DOHH2 (cell line): ENCODE measurements around the gene GPR176.

ENCODE experiments used
- H3F3A ChIP-seq: fragments of 200-600 bp; sonication (generic), shearing (Covaris generic); 2 replicates; pipeline ENCODE4 v1.6.0; 2016; ENCODE audit warnings: antibody characterized with exemption, mild to moderate bottlenecking; ENCODE audit not compliant: control insufficient read depth, insufficient read depth
- H3K27ac ChIP-seq: fragments of 200-600 bp; sonication (generic); 2 replicates; pipeline ENCODE4 v1.5.1; 2014; ENCODE audit warnings: low read depth, mild to moderate bottlenecking, low read length, moderate library complexity
- H3K27me3 ChIP-seq: fragments of 200-600 bp; sonication (generic); 2 replicates; pipeline ENCODE4 v1.6.1; 2014; ENCODE audit warnings: mild to moderate bottlenecking, low read length, mixed read lengths; ENCODE audit not compliant: control insufficient read depth
- H3K36me3 ChIP-seq: fragments of 200-600 bp; sonication (generic); 2 replicates; pipeline ENCODE4 v1.6.1; 2014; ENCODE audit warnings: mild to moderate bottlenecking, low read length, moderate library complexity, mixed read lengths; ENCODE audit not compliant: control insufficient read depth
- H3K4me1 ChIP-seq: fragments of 200-600 bp; sonication (generic); 2 replicates; pipeline ENCODE4 v1.6.1; 2014; ENCODE audit warnings: mild to moderate bottlenecking, low read length, mixed read lengths; ENCODE audit not compliant: control insufficient read depth
- H3K4me2 ChIP-seq: fragments of 200-600 bp; sonication (generic); 2 replicates; pipeline ENCODE4 v1.6.0; 2014; ENCODE audit warnings: mild to moderate bottlenecking, low read length, moderate library complexity
- H3K4me3 ChIP-seq: fragments of 200-600 bp; sonication (generic); 2 replicates; pipeline ENCODE4 v1.5.1; 2014; ENCODE audit warnings: mild to moderate bottlenecking, low read length, mixed read lengths
- H3K79me2 ChIP-seq: fragments of 200-600 bp; sonication (generic); 2 replicates; pipeline ENCODE4 v1.6.1; 2014; ENCODE audit warnings: mild to moderate bottlenecking, low read length, mixed read lengths; ENCODE audit not compliant: control insufficient read depth
- H3K9me2 ChIP-seq: fragments of 200-600 bp; sonication (generic); replicated peaks from 2 replicates; pipeline ENCODE4 v1.6.1; 2014; ENCODE audit warnings: mild to moderate bottlenecking, low read length, mixed read lengths; ENCODE audit not compliant: control insufficient read depth
- H3K9me3 ChIP-seq: fragments of 200-600 bp; sonication (generic); 2 replicates; pipeline ENCODE4 v1.6.1; 2014; ENCODE audit warnings: antibody characterized with exemption, low read length, mixed read lengths; ENCODE audit not compliant: control insufficient read depth, insufficient read depth
- H4K20me1 ChIP-seq: fragments of 200-600 bp; sonication (generic); 2 replicates; pipeline ENCODE4 v1.6.0; 2014; ENCODE audit warnings: low read depth, mild to moderate bottlenecking, antibody characterized with exemption, low read length, moderate library complexity; ENCODE audit not compliant: control insufficient read depth, insufficient read depth
- CTCF ChIP-seq: fragments of 200-600 bp; sonication (generic); IDR thresholded peaks from one replicate; pipeline ENCODE4 v1.5.1; 2014; ENCODE audit warnings: antibody characterized with exemption, mild to moderate bottlenecking, low read depth, low read length; ENCODE audit not compliant: poor library complexity, severe bottlenecking
- EZH2phosphoT487 ChIP-seq: fragments of 200-600 bp; sonication (generic); IDR thresholded peaks from 2 replicates; pipeline ENCODE4 v1.6.1; 2017; ENCODE audit warnings: borderline replicate concordance, mild to moderate bottlenecking, antibody characterized with exemption, low read length, moderate library complexity, mixed read lengths

The GPR176 gene, protein sequence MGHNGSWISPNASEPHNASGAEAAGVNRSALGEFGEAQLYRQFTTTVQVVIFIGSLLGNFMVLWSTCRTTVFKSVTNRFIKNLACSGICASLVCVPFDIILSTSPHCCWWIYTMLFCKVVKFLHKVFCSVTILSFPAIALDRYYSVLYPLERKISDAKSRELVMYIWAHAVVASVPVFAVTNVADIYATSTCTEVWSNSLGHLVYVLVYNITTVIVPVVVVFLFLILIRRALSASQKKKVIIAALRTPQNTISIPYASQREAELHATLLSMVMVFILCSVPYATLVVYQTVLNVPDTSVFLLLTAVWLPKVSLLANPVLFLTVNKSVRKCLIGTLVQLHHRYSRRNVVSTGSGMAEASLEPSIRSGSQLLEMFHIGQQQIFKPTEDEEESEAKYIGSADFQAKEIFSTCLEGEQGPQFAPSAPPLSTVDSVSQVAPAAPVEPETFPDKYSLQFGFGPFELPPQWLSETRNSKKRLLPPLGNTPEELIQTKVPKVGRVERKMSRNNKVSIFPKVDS

GRCh38 chr15:39919748-39920509 is at the start of gene GPR176:
TSS of gene GPR176 (minus strand) at chr15:39920266. CDS start at chr15:39920026, 240 bp downstream.
- Histone ChIP-seq H3K9me2 (no peaks in the 10 kb centered on the region), H3K27ac (no peak within 1 kb of the TSS), H3K79me2 (no peaks in the 10 kb centered on the region), H3F3A (no peaks in the 10 kb centered on the region), H3K9me3 (no peaks in the 10 kb centered on the region), H3K36me3 (no peaks in the 10 kb centered on the region), H3K4me3 (peak within 1 kb of the TSS; percentile 68), H4K20me1 (no peaks in the 10 kb centered on the region), H3K27me3 (peaks cover 2% of the 10 kb centered on the region; the same call in 1 of the 2 replicates), H3K4me2 (peak within 1 kb of the TSS; percentile 60), H3K4me1 (peaks cover 19% of the 10 kb centered on the region)
- TF ChIP-seq EZH2phosphoT487 (no peak), CTCF (no peak)

- TF ChIP-seq EZH2phosphoT487 = no peak
- no peak for TF ChIP-seq CTCF
- Histone ChIP-seq H3K79me2 (no peaks in the 10 kb centered on the region), H3K27me3 (no peaks in the 10 kb centered on the region), H4K20me1 (no peaks in the 10 kb centered on the region), H3K9me2 (no peaks in the 10 kb centered on the region), H3K4me1 (peaks cover 6% of the 10 kb centered on the region), H3K36me3 (peaks cover 40% of the 10 kb centered on the region), H3K9me3 (no peaks in the 10 kb centered on the region), H3K4me2 (no peak overlapping the region), H3F3A (no peaks in the 10 kb centered on the region), H3K27ac (no peak overlapping the region), H3K4me3 (no peak overlapping the region)
Observed at GRCh38 chr15:39969002-39969394, 48.9 kb upstream of the GPR176 start.

DNA sequence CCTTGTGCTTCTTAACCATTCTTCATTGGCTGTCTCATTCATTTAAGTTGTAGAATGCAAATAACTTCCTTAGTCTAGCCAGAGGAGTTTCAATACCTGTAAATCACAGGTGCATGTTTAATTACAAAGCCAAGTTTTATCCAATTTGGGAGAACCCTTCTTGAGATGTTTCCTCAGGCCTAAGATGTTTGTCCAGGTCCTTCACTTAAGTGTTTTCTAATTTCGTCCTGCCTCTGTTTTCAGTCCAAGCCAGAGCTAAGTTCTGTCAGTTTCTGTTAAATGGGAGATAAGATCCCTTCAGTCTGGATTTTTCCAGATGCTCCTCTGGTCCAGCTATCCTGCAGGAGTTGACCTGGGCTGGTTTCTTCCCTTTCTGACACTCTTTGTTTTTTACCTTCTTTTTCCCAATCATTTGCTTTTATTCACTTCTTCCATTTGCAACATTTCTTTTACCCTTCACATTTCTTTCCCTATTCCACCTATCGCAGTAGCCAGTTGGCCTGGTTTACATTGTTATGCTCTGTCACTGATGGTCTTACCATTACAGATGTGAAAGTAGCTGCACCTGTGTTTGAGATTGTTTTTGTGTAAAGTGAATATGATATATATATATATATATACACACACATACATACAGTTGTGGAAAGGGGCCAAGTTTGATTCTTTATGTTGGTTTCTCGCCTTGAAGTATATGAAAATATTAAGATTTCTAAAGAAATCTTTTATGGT is 48.4 kb upstream of the GPR176 start:
- TF ChIP-seq EZH2phosphoT487 (no peak), CTCF (no peak)
- H3K4me3 ChIP-seq = no peak overlapping the region
- H3K4me2 ChIP-seq = no peak overlapping the region
- peaks cover 6% of the 10 kb centered on the region for H3K4me1 ChIP-seq
- peaks cover 36% of the 10 kb centered on the region for H3K36me3 ChIP-seq
- no peaks in the 10 kb centered on the region for H3K79me2 ChIP-seq
- no peaks in the 10 kb centered on the region for H3K9me2 ChIP-seq
- no peaks in the 10 kb centered on the region for H4K20me1 ChIP-seq
- no peaks in the 10 kb centered on the region for H3F3A ChIP-seq
- H3K9me3 ChIP-seq = no peaks in the 10 kb centered on the region
- no peaks in the 10 kb centered on the region for H3K27me3 ChIP-seq
- no peak overlapping the region for H3K27ac ChIP-seq
